ENCODE measurements around the gene ATP2B1.

ATP2B1 gene

GRCh38 chr12:89690925-89691324 lies 17.7 kb downstream of the ATP2B1 start:
- no peak for DNase-seq

- no peak for DNase-seq
Observed at GRCh38 chr12:89689306-89689705, 19.3 kb downstream of the ATP2B1 start.

GRCh38 chr12:89686311-89686710 lies 22.3 kb downstream of the ATP2B1 start:
- DNase-seq, result no peak

GRCh38 chr12:89685363-89685972 lies 23.2 kb downstream of the ATP2B1 start:
- no peak for DNase-seq

- DNase-seq, result no peak
Observed at GRCh38 chr12:89684136-89684535, 24.5 kb downstream of the ATP2B1 start.

- no peak for DNase-seq
Observed at GRCh38 chr12:89682284-89682683, 26.4 kb downstream of the ATP2B1 start.

- DNase-seq, result no peak
Observed at GRCh38 chr12:89680409-89680808, 28.2 kb downstream of the ATP2B1 start.

- DNase-seq, result no peak
Observed at GRCh38 chr12:89679631-89680030, 29.0 kb downstream of the ATP2B1 start.

- DNase-seq, result no peak
Observed at GRCh38 chr12:89678225-89678624, 30.4 kb downstream of the ATP2B1 start.

- no peak for DNase-seq
Observed at GRCh38 chr12:89676930-89677329, 31.7 kb downstream of the ATP2B1 start.

- DNase-seq, result no peak
Observed at GRCh38 chr12:89674326-89674942, 34.2 kb downstream of the ATP2B1 start.

GRCh38 chr12:89673603-89674002 lies 35.0 kb downstream of the ATP2B1 start:
- DNase-seq, result no peak

- no peak for DNase-seq
Observed at GRCh38 chr12:89672589-89672979, 36.1 kb downstream of the ATP2B1 start.

- no peak for DNase-seq
Observed at GRCh38 chr12:89671469-89671868, 37.2 kb downstream of the ATP2B1 start.

- DNase-seq, result no peak
Observed at GRCh38 chr12:89669197-89669596, 39.4 kb downstream of the ATP2B1 start.

- no peak for DNase-seq
Observed at GRCh38 chr12:89665556-89665955, 43.1 kb downstream of the ATP2B1 start.

GRCh38 chr12:89664441-89664840 lies 44.2 kb downstream of the ATP2B1 start:
- no peak for DNase-seq

- no peak for DNase-seq
Observed at GRCh38 chr12:89663577-89664357, 44.9 kb downstream of the ATP2B1 start.

GRCh38 chr12:89662623-89663022 lies 46.0 kb downstream of the ATP2B1 start:
- no peak for DNase-seq

- DNase-seq, result no peak
Observed at GRCh38 chr12:89661706-89662330, 46.8 kb downstream of the ATP2B1 start.

- no peak for DNase-seq
Observed at GRCh38 chr12:89657739-89658138, 50.9 kb downstream of the ATP2B1 start.

- no peak for DNase-seq
Observed at GRCh38 chr12:89657066-89657465, 51.6 kb downstream of the ATP2B1 start.

GRCh38 chr12:89655841-89656240 lies 52.8 kb downstream of the ATP2B1 start:
- no peak for DNase-seq

- DNase-seq, result no peak
Observed at GRCh38 chr12:89651192-89651591, 57.4 kb downstream of the ATP2B1 start.

Measured in right hindlimb (tissue), 1 donor.